WTC11 (cell line): Measurements from ENCODE around the gene PUS1. TPM values are rescaled to one million over a fixed set of nuclear protein-coding genes. Genes with fewer than 3 reads are reported as not detected.

Experiments
- ATAC-seq: fragments of 200-7000 bp; cut with Tn5 transposase; 2 replicates; pipeline ENCODE4 v1.10.0; 2021; ENCODE audit warnings: mild to moderate bottlenecking, moderate library complexity
- CTCF ChIA-PET: fragments of 300-600 bp; sonication (Branson Sonifier 250); formaldehyde crosslinking; loops from one replicate; lab custom pipeline; 2021; ENCODE audit warnings: antibody characterized with exemption; lab: Charles Lee
- POLR2A ChIA-PET: fragments of 350-600 bp; sonication (Branson Sonifier 250); formaldehyde crosslinking; loops from one replicate; lab custom pipeline; 2021; ENCODE audit warnings: antibody characterized with exemption; lab: Charles Lee
- DNase-seq: peaks from one replicate; pipeline ENCODE4 v3.0.0; 2021; ENCODE audit warnings: low spot score
- H3K27ac Mint-ChIP-seq: 2 replicates; pipeline ENCODE4 v1.8.0; 2021; ENCODE audit warnings: mixed read lengths
- H3K27me3 Mint-ChIP-seq: 2 replicates; pipeline ENCODE4 v1.8.0; 2021; ENCODE audit warnings: low read depth, mild to moderate bottlenecking, moderate library complexity, mixed read lengths
- H3K36me3 Mint-ChIP-seq: 2 replicates; pipeline ENCODE4 v1.8.0; 2021; ENCODE audit warnings: mixed read lengths
- H3K4me1 Mint-ChIP-seq: 2 replicates; pipeline ENCODE4 v1.8.0; 2022; ENCODE audit warnings: mixed read lengths
- H3K4me3 Mint-ChIP-seq: 2 replicates; pipeline ENCODE4 v1.8.0; 2021; ENCODE audit warnings: mild to moderate bottlenecking, moderate library complexity, mixed read lengths
- H3K9me3 Mint-ChIP-seq: 2 replicates; pipeline ENCODE4 v1.8.0; 2021; ENCODE audit warnings: mixed read lengths
- CBFB ChIP-seq: sonication (generic); formaldehyde crosslinking; IDR thresholded peaks from 2 replicates; pipeline ENCODE4 v1.8.1; 2022; ENCODE audit warnings: mild to moderate bottlenecking, low read depth, missing genetic modification reagents
- EMX1 ChIP-seq: fragments of 250-450 bp; sonication (Bioruptor Pico); IDR thresholded peaks from 2 replicates; pipeline ENCODE4 v1.8.0; 2021; ENCODE audit warnings: mild to moderate bottlenecking
- FOXP1 ChIP-seq: sonication (generic); formaldehyde crosslinking; IDR thresholded peaks from 2 replicates; pipeline ENCODE4 v1.8.0; 2022; ENCODE audit warnings: missing genetic modification reagents, mild to moderate bottlenecking, moderate library complexity, borderline replicate concordance
- GABPB1 ChIP-seq: sonication (generic); formaldehyde crosslinking; IDR thresholded peaks from 2 replicates; pipeline ENCODE4 v1.8.1; 2023; ENCODE audit warnings: mild to moderate bottlenecking, missing genetic modification reagents
- GRHL2 ChIP-seq: fragments of 250-450 bp; sonication (Bioruptor Pico); IDR thresholded peaks from 2 replicates; pipeline ENCODE4 v1.8.0; 2022; ENCODE audit warnings: mild to moderate bottlenecking, moderate library complexity; ENCODE audit not compliant: insufficient replicate concordance, severe bottlenecking
- GTF2I ChIP-seq: fragments of 250-450 bp; sonication (Bioruptor Pico); conservative IDR thresholded peaks from 2 replicates; pipeline ENCODE4 v1.4.0; 2021; ENCODE audit warnings: mild to moderate bottlenecking
- IRF2 ChIP-seq: sonication (generic); formaldehyde crosslinking; IDR thresholded peaks from 2 replicates; pipeline ENCODE4 v1.8.0; 2022; ENCODE audit warnings: low read depth, missing genetic modification reagents, borderline replicate concordance
- JUN ChIP-seq: sonication (generic); formaldehyde crosslinking; IDR thresholded peaks from 2 replicates; pipeline ENCODE4 v1.8.0; 2023; ENCODE audit warnings: mild to moderate bottlenecking, missing genetic modification reagents
- NFATC4 ChIP-seq: fragments of 250-450 bp; sonication (Bioruptor Pico); IDR thresholded peaks from 2 replicates; pipeline ENCODE4 v1.9.0; 2021; ENCODE audit warnings: mild to moderate bottlenecking
- PRDM15 ChIP-seq: sonication (generic); formaldehyde crosslinking; IDR thresholded peaks from 2 replicates; pipeline ENCODE4 v1.8.0; 2022; ENCODE audit warnings: missing genetic modification reagents
- RELA ChIP-seq: sonication (generic); formaldehyde crosslinking; IDR thresholded peaks from 2 replicates; pipeline ENCODE4 v1.8.1; 2022; ENCODE audit warnings: missing genetic modification reagents, mild to moderate bottlenecking, borderline replicate concordance
- SP1 ChIP-seq: sonication (generic); formaldehyde crosslinking; conservative IDR thresholded peaks from 2 replicates; pipeline ENCODE4 v1.8.1; 2022; ENCODE audit warnings: missing genetic modification reagents
- TEAD1 ChIP-seq: sonication (generic); formaldehyde crosslinking; IDR thresholded peaks from 2 replicates; pipeline ENCODE4 v1.8.0; 2022; ENCODE audit warnings: mild to moderate bottlenecking, missing genetic modification reagents
- USF2 ChIP-seq: sonication (generic); formaldehyde crosslinking; IDR thresholded peaks from 2 replicates; pipeline ENCODE4 v1.8.1; 2023; ENCODE audit warnings: mild to moderate bottlenecking, missing genetic modification reagents, moderate library complexity
- ZNF121 ChIP-seq: sonication (generic); formaldehyde crosslinking; IDR thresholded peaks from 2 replicates; pipeline ENCODE4 v1.8.0; 2023; ENCODE audit warnings: missing genetic modification reagents
- ZNF138 ChIP-seq: sonication (generic); formaldehyde crosslinking; conservative IDR thresholded peaks from 2 replicates; pipeline ENCODE4 v1.8.1; 2022; ENCODE audit warnings: mild to moderate bottlenecking, moderate library complexity, missing genetic modification reagents
- ZNF219 ChIP-seq: sonication (generic); formaldehyde crosslinking; IDR thresholded peaks from 2 replicates; pipeline ENCODE4 v1.8.0; 2023; ENCODE audit warnings: missing genetic modification reagents, mild to moderate bottlenecking, borderline replicate concordance
- ZNF263 ChIP-seq: sonication (generic); formaldehyde crosslinking; IDR thresholded peaks from 2 replicates; pipeline ENCODE4 v1.8.1; 2022; ENCODE audit warnings: low read depth, mild to moderate bottlenecking, moderate library complexity, missing genetic modification reagents
- total RNA-seq: library from RNA; stranded (reverse); gene quantifications from 3 replicates; pipeline ENCODE4 v1.2.3, GENCODE V29; 2021
- TF ChIP-seq, protein P1 (sequence below): sonication (generic); formaldehyde crosslinking; IDR thresholded peaks from 2 replicates; pipeline ENCODE4 v1.8.1; 2023; ENCODE audit warnings: mild to moderate bottlenecking, moderate library complexity, missing genetic modification reagents
- TF ChIP-seq, protein P2 (sequence below): sonication (generic); formaldehyde crosslinking; IDR thresholded peaks from 2 replicates; pipeline ENCODE4 v1.8.0; 2022; ENCODE audit warnings: mild to moderate bottlenecking, missing genetic modification reagents

Gene PUS1
- total RNA-seq, 1 experiment from 2014 or later = 97.4 TPM

- TF ChIP-seq ZNF263 (CRISPR knock-in tag) (no peak), NFATC4 (CRISPR knock-in tag) (no peak), GTF2I (CRISPR knock-in tag) (no peak), ZNF138 (CRISPR knock-in tag) (no peak), ZNF219 (CRISPR knock-in tag) (no peak), TEAD1 (no peak), PRDM15 (CRISPR knock-in tag) (no peak), EMX1 (CRISPR knock-in tag) (no peak), GABPB1 (CRISPR knock-in tag) (no peak), CBFB (no peak), RELA (CRISPR knock-in tag) (no peak), JUN (no peak), IRF2 (CRISPR knock-in tag) (no peak), FOXP1 (CRISPR knock-in tag) (no peak), SP1 (CRISPR knock-in tag) (no peak), USF2 (CRISPR knock-in tag) (no peak), GRHL2 (CRISPR knock-in tag) (no peak)
- TF ChIP-seq, protein P1, sequence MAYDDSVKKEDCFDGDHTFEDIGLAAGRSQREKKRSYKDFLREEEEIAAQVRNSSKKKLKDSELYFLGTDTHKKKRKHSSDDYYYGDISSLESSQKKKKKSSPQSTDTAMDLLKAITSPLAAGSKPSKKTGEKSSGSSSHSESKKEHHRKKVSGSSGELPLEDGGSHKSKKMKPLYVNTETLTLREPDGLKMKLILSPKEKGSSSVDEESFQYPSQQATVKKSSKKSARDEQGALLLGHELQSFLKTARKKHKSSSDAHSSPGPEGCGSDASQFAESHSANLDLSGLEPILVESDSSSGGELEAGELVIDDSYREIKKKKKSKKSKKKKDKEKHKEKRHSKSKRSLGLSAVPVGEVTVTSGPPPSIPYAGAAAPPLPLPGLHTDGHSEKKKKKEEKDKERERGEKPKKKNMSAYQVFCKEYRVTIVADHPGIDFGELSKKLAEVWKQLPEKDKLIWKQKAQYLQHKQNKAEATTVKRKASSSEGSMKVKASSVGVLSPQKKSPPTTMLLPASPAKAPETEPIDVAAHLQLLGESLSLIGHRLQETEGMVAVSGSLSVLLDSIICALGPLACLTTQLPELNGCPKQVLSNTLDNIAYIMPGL (CRISPR knock-in tag) = no peak
- peaks cover 5% of the 10 kb centered on the region for H3K27me3 Mint-ChIP-seq
- peak overlapping the region; percentile 89 for H3K4me3 Mint-ChIP-seq
- H3K9me3 Mint-ChIP-seq = no peaks in the 10 kb centered on the region
- H3K36me3 Mint-ChIP-seq = peaks cover 41% of the 10 kb centered on the region
- peak overlapping the region; percentile 96 for H3K27ac Mint-ChIP-seq
- ChIA-PET POLR2A (interaction anchor here (1.2 to 1.6 kb wide), 2 partner anchors 34 to 71 kb away, joined by 6 to 7 read pairs; no protein-coding TSS in a partner anchor), CTCF (interaction anchor here (0.8 to 1.7 kb wide), 5 partner anchors 19 to 476 kb away, joined by 3 to 9 read pairs (median 5); partner anchors contain the start of gene EP400)
- H3K4me1 Mint-ChIP-seq = peaks cover 10% of the 10 kb centered on the region
- no peak for ATAC-seq
- DNase-seq = no peak
These were observed 1.4 kb downstream of the PUS1 start for GRCh38 chr12:131930510-131930909.

DNA sequence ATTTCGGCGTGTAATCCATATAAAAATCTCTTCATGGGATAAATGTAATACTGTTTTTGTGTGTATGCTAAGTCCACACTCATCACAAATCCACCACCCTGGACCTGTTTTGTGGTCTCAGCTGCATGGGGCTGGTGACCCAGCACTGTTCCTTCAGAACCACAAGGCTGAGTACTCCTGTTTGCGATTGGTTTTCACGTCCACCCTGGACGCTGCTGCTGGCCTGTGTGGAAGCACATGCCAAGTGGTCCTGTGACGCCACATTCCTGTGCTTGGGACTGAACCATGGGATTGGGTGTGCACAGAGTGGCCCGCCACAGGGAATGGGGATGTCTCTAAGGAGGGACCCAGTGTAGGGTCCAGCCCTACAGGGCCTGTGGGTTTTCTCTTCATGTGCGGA, 4.3 kb downstream of the PUS1 start:
- Mint-ChIP-seq H3K27me3 (no peaks in the 10 kb centered on the region), H3K4me3 (no peak overlapping the region)

More for the DNA sequence above, 4.3 kb downstream of the PUS1 start:
- Mint-ChIP-seq H3K36me3 (peaks cover 57% of the 10 kb centered on the region), H3K27ac (no peak overlapping the region), H3K4me1 (peaks cover 5% of the 10 kb centered on the region), H3K9me3 (no peaks in the 10 kb centered on the region)
- ChIA-PET POLR2A (no interaction called here), CTCF (no interaction called here)
- no peak for TF ChIP-seq ZNF263 (CRISPR knock-in tag)
- TF ChIP-seq ZNF121 (CRISPR knock-in tag) = no peak
- TF ChIP-seq, protein P2, sequence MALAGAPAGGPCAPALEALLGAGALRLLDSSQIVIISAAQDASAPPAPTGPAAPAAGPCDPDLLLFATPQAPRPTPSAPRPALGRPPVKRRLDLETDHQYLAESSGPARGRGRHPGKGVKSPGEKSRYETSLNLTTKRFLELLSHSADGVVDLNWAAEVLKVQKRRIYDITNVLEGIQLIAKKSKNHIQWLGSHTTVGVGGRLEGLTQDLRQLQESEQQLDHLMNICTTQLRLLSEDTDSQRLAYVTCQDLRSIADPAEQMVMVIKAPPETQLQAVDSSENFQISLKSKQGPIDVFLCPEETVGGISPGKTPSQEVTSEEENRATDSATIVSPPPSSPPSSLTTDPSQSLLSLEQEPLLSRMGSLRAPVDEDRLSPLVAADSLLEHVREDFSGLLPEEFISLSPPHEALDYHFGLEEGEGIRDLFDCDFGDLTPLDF (CRISPR knock-in tag) = no peak
- DNase-seq = no peak
- ATAC-seq = no peak
